ENCODE data around the gene R3HCC1L.

Gene R3HCC1L

DNA sequence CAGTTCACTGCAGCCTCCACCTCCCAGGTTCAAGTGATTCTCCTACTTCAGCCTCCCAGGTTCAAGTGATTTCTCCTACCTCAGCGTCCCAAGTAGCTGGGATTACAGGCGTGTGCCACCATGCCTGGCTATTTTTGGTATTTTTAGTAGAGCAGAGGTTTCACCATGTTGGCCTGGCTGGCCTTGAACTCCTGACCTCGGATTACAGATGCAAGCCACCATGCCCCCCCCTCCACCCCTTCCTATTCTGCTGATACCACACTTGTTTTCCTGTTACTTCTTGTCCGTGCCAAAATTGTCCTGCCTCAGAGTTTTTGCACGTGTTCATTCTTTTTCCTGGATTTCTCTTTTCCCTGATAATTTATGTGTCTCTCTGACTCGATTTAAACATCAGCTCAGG is 62.5 kb downstream of the R3HCC1L start:
- no peaks in the 10 kb centered on the region for H3K9me2 ChIP-seq (replicated peaks; ENCODE audit: insufficient read depth, low read length)
- H3K36me3 ChIP-seq (replicated peaks; ENCODE audit: insufficient read depth, low read length): no peaks in the 10 kb centered on the region
- peaks cover 17% of the 10 kb centered on the region for H3K79me2 ChIP-seq (ENCODE audit: low read length)

DNA sequence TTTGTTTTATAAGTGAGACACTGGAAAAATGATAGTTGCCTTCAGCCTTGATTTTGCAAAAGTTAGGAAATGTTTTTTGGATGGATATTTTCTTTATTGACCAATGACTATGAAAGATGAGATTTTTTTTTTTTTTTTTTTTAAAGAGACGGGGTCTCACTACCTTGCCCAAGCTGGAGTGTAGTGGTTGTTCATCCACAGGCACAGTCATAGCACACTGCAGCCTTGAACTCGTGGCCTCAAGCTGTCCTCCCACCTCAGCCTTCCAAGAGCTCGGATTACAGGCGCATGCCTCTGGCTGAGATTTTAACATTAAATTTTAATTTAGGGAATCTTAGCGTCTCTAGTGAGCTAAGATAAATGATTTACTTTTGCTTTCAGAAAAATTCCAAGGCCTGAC is 67.3 kb downstream of the R3HCC1L start:
- Histone ChIP-seq H3K4me2 (ENCODE audit: low read depth, low read length) (no peak overlapping the region), H3K27ac (ENCODE audit: low read length) (no peak overlapping the region), H3K9me2 (replicated peaks; ENCODE audit: insufficient read depth, low read length) (no peaks in the 10 kb centered on the region), H3K79me2 (ENCODE audit: low read length) (peaks cover 20% of the 10 kb centered on the region), H2AFZ (ENCODE audit: low read length) (no peak overlapping the region), H4K20me1 (ENCODE audit: insufficient read depth, low read length) (no peaks in the 10 kb centered on the region), H3K27me3 (replicated peaks; ENCODE audit: insufficient read depth, low read length) (no peaks in the 10 kb centered on the region), H3K36me3 (replicated peaks; ENCODE audit: insufficient read depth, low read length) (no peaks in the 10 kb centered on the region), H3K9me3 (replicated peaks; ENCODE audit: insufficient read depth, low read length) (no peaks in the 10 kb centered on the region), H3K4me3 (ENCODE audit: low read length) (no peak overlapping the region), H3K9ac (ENCODE audit: low read length) (no peak overlapping the region), H3F3A (ENCODE audit: insufficient read depth, low read length) (no peaks in the 10 kb centered on the region), H3K4me1 (ENCODE audit: low read length) (no peaks in the 10 kb centered on the region)
- DNase-seq: no peak
- TF ChIP-seq, protein P1, sequence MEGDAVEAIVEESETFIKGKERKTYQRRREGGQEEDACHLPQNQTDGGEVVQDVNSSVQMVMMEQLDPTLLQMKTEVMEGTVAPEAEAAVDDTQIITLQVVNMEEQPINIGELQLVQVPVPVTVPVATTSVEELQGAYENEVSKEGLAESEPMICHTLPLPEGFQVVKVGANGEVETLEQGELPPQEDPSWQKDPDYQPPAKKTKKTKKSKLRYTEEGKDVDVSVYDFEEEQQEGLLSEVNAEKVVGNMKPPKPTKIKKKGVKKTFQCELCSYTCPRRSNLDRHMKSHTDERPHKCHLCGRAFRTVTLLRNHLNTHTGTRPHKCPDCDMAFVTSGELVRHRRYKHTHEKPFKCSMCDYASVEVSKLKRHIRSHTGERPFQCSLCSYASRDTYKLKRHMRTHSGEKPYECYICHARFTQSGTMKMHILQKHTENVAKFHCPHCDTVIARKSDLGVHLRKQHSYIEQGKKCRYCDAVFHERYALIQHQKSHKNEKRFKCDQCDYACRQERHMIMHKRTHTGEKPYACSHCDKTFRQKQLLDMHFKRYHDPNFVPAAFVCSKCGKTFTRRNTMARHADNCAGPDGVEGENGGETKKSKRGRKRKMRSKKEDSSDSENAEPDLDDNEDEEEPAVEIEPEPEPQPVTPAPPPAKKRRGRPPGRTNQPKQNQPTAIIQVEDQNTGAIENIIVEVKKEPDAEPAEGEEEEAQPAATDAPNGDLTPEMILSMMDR (IDR thresholded peaks at IDR 0.05; ENCODE audit: low read length): no peak
- TF ChIP-seq EZH2 (optimal IDR thresholded peaks at IDR 0.05; ENCODE audit: low read depth, low read length) (no peak), EZH2phosphoT487 (IDR thresholded peaks at IDR 0.05; ENCODE audit: low read length) (no peak)

More for the DNA sequence above, 62.5 kb downstream of the R3HCC1L start:
- Histone ChIP-seq H3K27ac (ENCODE audit: low read length) (no peak overlapping the region), H3K9ac (ENCODE audit: low read length) (no peak overlapping the region), H3K27me3 (replicated peaks; ENCODE audit: insufficient read depth, low read length) (no peaks in the 10 kb centered on the region), H2AFZ (ENCODE audit: low read length) (no peak overlapping the region), H4K20me1 (ENCODE audit: insufficient read depth, low read length) (no peaks in the 10 kb centered on the region), H3K4me2 (ENCODE audit: low read depth, low read length) (no peak overlapping the region), H3K9me3 (replicated peaks; ENCODE audit: insufficient read depth, low read length) (no peaks in the 10 kb centered on the region), H3F3A (ENCODE audit: insufficient read depth, low read length) (no peaks in the 10 kb centered on the region), H3K4me1 (ENCODE audit: low read length) (peaks cover 10% of the 10 kb centered on the region), H3K4me3 (ENCODE audit: low read length) (no peak overlapping the region)
- TF ChIP-seq, protein P1 (IDR thresholded peaks at IDR 0.05; ENCODE audit: low read length): no peak
- TF ChIP-seq EZH2 (optimal IDR thresholded peaks at IDR 0.05; ENCODE audit: low read depth, low read length): no peak
- no peak for DNase-seq

DNA sequence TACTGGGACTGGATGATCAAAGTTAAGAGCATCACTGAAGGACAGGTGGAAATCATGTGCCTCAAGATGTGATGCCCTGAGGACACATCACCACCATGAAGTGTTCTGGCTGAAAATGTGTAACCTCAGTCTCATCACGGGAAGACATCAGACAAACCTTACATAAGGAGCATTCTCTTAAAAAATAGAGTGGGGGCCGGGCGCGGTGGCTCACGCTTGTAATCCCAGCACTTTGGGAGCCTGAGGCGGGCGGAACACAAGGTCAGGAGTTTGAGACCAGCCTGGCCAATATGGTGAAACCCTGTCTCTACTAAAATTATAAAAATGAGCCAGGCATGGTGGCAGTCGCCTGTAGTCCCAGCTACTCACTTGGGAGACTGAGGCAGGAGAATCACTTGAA is 67.9 kb downstream of the R3HCC1L start:
- Histone ChIP-seq H3K4me1 (ENCODE audit: low read length) (no peaks in the 10 kb centered on the region), H2AFZ (ENCODE audit: low read length) (no peak overlapping the region), H3K4me2 (ENCODE audit: low read depth, low read length) (no peak overlapping the region), H3K27me3 (replicated peaks; ENCODE audit: insufficient read depth, low read length) (no peaks in the 10 kb centered on the region), H4K20me1 (ENCODE audit: insufficient read depth, low read length) (no peaks in the 10 kb centered on the region), H3F3A (ENCODE audit: insufficient read depth, low read length) (no peaks in the 10 kb centered on the region), H3K36me3 (replicated peaks; ENCODE audit: insufficient read depth, low read length) (no peaks in the 10 kb centered on the region), H3K79me2 (ENCODE audit: low read length) (peaks cover 17% of the 10 kb centered on the region; the same call in 1 of the 2 replicates), H3K4me3 (ENCODE audit: low read length) (no peak overlapping the region), H3K9ac (ENCODE audit: low read length) (no peak overlapping the region), H3K9me2 (replicated peaks; ENCODE audit: insufficient read depth, low read length) (no peaks in the 10 kb centered on the region), H3K9me3 (replicated peaks; ENCODE audit: insufficient read depth, low read length) (no peaks in the 10 kb centered on the region), H3K27ac (ENCODE audit: low read length) (no peak overlapping the region)
- TF ChIP-seq EZH2 (optimal IDR thresholded peaks at IDR 0.05; ENCODE audit: low read depth, low read length): no peak
- TF ChIP-seq, protein P1 (IDR thresholded peaks at IDR 0.05; ENCODE audit: low read length): no peak
- no peak for TF ChIP-seq EZH2phosphoT487 (IDR thresholded peaks at IDR 0.05; ENCODE audit: low read length)
- no peak for DNase-seq
